Pancreas (tissue), 10 donors: ENCODE data around the gene SACS. TPM values are rescaled to one million over a fixed set of nuclear protein-coding genes. Genes with fewer than 3 reads are reported as not detected.
"Not testable (repeated sequence)": the region's sequence is repeated elsewhere in the genome, so short reads cannot be mapped to it uniquely, and the experiment has no call there.

Source experiments
- ATAC-seq, 4 donors: fragments of 200-7000 bp; cut with Tn5 transposase; one replicate each; pipeline versions ENCODE4 v1.8.0 to v1.9.1; 2020; ENCODE audit warnings: mild to moderate bottlenecking in 4 of 4, moderate library complexity in 4 of 4
- DNase-seq, 6 donors: peaks; one replicate each; pipeline ENCODE4 v3.0.0-alpha.2; 2020
- FAIRE-seq: peaks from 2 replicates; lab custom pipeline; 2012; peaks lifted over from hg19 to GRCh38; lab: Jason Lieb, UNC
- H3K27ac ChIP-seq, 4 donors: fragments of 200-600 bp; sonication (generic); 1 replicate in 3 of 4; 2 replicates in 1 of 4; pipeline versions ENCODE4 v1.5.0 to v1.8.0; 2020
- H3K27me3 ChIP-seq, 4 donors: fragments of 200-600 bp; one replicate each; pipeline ENCODE4 v1.8.0; 2021
- H3K36me3 ChIP-seq, 3 donors: fragments of 200-600 bp; sonication (generic) in 1 of 3; one replicate each; pipeline versions ENCODE4 v1.5.0 to v1.8.0; 2020 to 2021
- H3K4me1 ChIP-seq, 3 donors: fragments of 200-600 bp; one replicate each; pipeline ENCODE4 v1.8.0; 2021
- H3K4me3 ChIP-seq, 4 donors: fragments of 200-600 bp; sonication (generic) in 2 of 4; one replicate each; pipeline versions ENCODE4 v1.5.0 to v1.8.0; 2020 to 2021
- H3K9me3 ChIP-seq, 4 donors: fragments of 200-600 bp; one replicate each; pipeline ENCODE4 v1.8.0; 2021
- WGBS, 2 donors: extraction: QIAGEN DNeasy Blood & Tissue Kit; methylation state at CpG; one replicate each; pipeline ENCODE4 v1.1.7; 2013; 5-methylcytosine and 5-hydroxymethylcytosine counted together
- intact Hi-C, 3 donors: fragments of 100-400 bp; cut with DNase I; formaldehyde crosslinking; loops; one replicate each; pipeline versions ENCODE4 v1.11.1 to v1.14.2; 2022
- polyA plus RNA-seq, 2 donors: library from polyadenylated mRNA; stranded (reverse); fragments of 200-250 nt; gene quantifications; one replicate each; pipeline ENCODE4 v1.2.3, GENCODE V29; 2013
- total RNA-seq, 6 donors: library from RNA; stranded (reverse); fragmentation: NEBNext Ultra II Directional in 4 of 6; extraction: Animal tissue kit (Norgen Biotek cat#: 25700) in 4 of 6; gene quantifications; one replicate each; pipeline versions ENCODE4 v1.2.1 to v1.2.4, GENCODE V29; 2021 to 2023
- TF ChIP-seq, protein P1 (sequence below), 4 donors: fragments of 200-600 bp; sonication (generic) in 3 of 4; IDR thresholded peaks; one replicate each; pipeline versions ENCODE4 v1.5.0 to v1.8.0; 2021; ENCODE audit warnings: antibody characterized with exemption in 4 of 4
- donor health status: healthy with polysubstance abuse.
- donor health status: DM: no; HTN: no; CAD: no; lungs with moderate emphysema.
- donor health status: DM: no; HTN: no; CAD: no.
- donor health status: control.
- donor health status: control.
- donor health status: Bipolar disorder and iron deficiency.
- donor health status: DM: yes; HTN: yes; CAD: no.
- donor health status: DM: no; HTN: no; CAD: no.
- donor health status: DM: no; HTN: no; CAD: no.
- donor health status: DM: yes; HTN: yes; CAD: no.

The SACS gene
- total and polyA plus RNA-seq, 8 donors, result 2.1 to 7.9 (median 4.6) TPM

DNA sequence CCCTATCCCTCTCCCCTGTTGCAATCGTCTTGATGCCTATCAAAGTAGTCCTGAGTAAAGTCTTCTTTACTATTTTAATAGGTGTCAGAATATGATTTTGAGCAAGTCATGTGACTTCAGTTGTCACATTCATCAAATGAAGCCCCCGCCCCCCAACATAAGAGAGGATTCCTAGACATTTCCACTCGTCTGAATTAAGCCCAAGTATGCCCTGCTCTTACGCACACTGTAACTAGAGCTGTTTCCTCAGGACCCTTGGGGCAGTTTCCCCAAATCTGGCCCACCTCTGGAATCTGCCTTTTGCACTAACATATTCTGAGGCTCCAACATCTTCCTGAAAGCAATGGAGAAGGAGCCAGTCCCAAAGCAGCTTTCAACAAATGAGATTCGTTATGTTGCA lies 25.5 kb downstream of the SACS start:
- 88 to 94% methylated on average over 5 of the region's 5 CpGs for WGBS, 2 donors
- H3K9me3 ChIP-seq, result no peaks in the 10 kb centered on the region
- FAIRE-seq (no peak), ATAC-seq (no peak), DNase-seq (no peak)
- H3K27ac ChIP-seq, result no peak overlapping the region
- H3K27me3 ChIP-seq, result no peaks in the 10 kb centered on the region
- H3K36me3 ChIP-seq, result no peaks in the 10 kb centered on the region
- no peak overlapping the region for H3K4me3 ChIP-seq
- intact Hi-C loops, result no loop called here
- TF ChIP-seq, protein P1, sequence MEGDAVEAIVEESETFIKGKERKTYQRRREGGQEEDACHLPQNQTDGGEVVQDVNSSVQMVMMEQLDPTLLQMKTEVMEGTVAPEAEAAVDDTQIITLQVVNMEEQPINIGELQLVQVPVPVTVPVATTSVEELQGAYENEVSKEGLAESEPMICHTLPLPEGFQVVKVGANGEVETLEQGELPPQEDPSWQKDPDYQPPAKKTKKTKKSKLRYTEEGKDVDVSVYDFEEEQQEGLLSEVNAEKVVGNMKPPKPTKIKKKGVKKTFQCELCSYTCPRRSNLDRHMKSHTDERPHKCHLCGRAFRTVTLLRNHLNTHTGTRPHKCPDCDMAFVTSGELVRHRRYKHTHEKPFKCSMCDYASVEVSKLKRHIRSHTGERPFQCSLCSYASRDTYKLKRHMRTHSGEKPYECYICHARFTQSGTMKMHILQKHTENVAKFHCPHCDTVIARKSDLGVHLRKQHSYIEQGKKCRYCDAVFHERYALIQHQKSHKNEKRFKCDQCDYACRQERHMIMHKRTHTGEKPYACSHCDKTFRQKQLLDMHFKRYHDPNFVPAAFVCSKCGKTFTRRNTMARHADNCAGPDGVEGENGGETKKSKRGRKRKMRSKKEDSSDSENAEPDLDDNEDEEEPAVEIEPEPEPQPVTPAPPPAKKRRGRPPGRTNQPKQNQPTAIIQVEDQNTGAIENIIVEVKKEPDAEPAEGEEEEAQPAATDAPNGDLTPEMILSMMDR (IDR thresholded peaks at IDR 0.05), result no peak
- no peaks in the 10 kb centered on the region for H3K4me1 ChIP-seq

DNA sequence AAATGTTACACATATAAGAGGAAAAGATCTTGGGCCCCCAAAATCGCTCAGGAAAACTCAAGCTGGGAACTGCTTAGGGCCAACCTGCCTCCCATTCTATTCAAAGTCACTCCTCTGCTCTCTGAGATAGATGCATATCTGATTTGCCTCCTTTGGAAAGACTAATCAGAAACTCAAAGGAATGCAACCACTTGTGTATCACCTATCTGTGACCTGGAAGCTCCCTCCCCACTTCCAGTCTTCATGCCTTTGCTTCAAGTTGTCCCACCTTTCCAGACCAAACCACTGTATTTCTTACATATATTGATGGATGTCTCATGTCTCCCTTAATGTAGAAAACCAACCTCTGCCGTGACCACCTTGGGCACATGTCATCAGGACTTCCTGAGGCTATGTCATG lies 32.3 kb downstream of the SACS start:
- H3K9me3 ChIP-seq, DNase-seq, H3K27ac ChIP-seq, H3K36me3 ChIP-seq, ATAC-seq, FAIRE-seq, intact Hi-C loops, H3K4me3 ChIP-seq, H3K27me3 ChIP-seq, H3K4me1 ChIP-seq: not testable (repeated sequence)
- WGBS, 2 donors, result 92 to 94% methylated on average over 2 of the region's 2 CpGs

DNA sequence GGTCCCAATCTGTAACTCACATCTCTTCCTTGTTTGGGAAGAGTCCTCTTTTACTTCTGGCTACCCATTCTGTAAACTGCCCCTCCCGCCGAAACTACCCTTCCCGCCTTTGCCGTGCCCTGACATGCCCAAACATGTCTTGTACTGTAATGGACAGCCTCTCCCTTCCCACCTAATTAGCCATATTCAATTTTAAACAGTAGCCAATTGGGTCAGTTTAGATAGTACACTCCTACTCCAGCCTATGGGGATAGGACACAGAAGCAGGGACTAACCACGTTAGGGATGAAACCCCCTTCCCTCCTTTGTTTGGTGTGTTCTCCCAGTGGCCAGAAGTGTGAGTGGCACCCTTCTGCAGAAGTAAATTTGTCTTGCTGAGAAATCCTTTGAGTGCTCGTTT lies 34.2 kb downstream of the SACS start:
- DNase-seq (no peak), ATAC-seq (no peak), FAIRE-seq (no peak)
- Histone ChIP-seq H3K36me3 (no peaks in the 10 kb centered on the region), H3K4me3 (no peak overlapping the region), H3K9me3 (no peaks in the 10 kb centered on the region), H3K27me3 (no peaks in the 10 kb centered on the region), H3K27ac (no peak overlapping the region), H3K4me1 (no peaks in the 10 kb centered on the region)
- WGBS, 2 donors, result 78 to 80% methylated on average over 6 of the region's 6 CpGs
- TF ChIP-seq, protein P1 (IDR thresholded peaks at IDR 0.05), result no peak
- intact Hi-C loops, result no loop called here

GRCh38 chr13:23394821-23395220 lies 38.7 kb downstream of the SACS start:
- WGBS, 2 donors, result 84 to 92% methylated on average over 4 of the region's 4 CpGs
- ATAC-seq, result no peak
- H3K27me3 ChIP-seq, result no peaks in the 10 kb centered on the region
- no peaks in the 10 kb centered on the region for H3K36me3 ChIP-seq
- no peak overlapping the region for H3K4me3 ChIP-seq
- no peak for FAIRE-seq
- H3K27ac ChIP-seq, result no peak overlapping the region
- no peaks in the 10 kb centered on the region for H3K9me3 ChIP-seq
- intact Hi-C loops, result no loop called here
- DNase-seq, result no peak
- TF ChIP-seq, protein P1 (IDR thresholded peaks at IDR 0.05), result no peak
- no peaks in the 10 kb centered on the region for H3K4me1 ChIP-seq

GRCh38 chr13:23392925-23393645 lies 40.4 kb downstream of the SACS start:
- Histone ChIP-seq H3K27ac (no peak overlapping the region), H3K4me1 (no peaks in the 10 kb centered on the region), H3K27me3 (no peaks in the 10 kb centered on the region), H3K4me3 (no peak overlapping the region), H3K9me3 (no peaks in the 10 kb centered on the region), H3K36me3 (no peaks in the 10 kb centered on the region)
- FAIRE-seq (no peak), DNase-seq (no peak), ATAC-seq (no peak)
- intact Hi-C loops, result no loop called here
- TF ChIP-seq, protein P1 (IDR thresholded peaks at IDR 0.05), result no peak
- 84 to 87% methylated on average over 9 of the region's 9 CpGs for WGBS, 2 donors
